ENCODE measurements around the gene OR5D18. TPM values are rescaled to one million over a fixed set of nuclear protein-coding genes. Genes with fewer than 3 reads are reported as not detected.

Gene OR5D18
- total RNA-seq, result not detected

DNA sequence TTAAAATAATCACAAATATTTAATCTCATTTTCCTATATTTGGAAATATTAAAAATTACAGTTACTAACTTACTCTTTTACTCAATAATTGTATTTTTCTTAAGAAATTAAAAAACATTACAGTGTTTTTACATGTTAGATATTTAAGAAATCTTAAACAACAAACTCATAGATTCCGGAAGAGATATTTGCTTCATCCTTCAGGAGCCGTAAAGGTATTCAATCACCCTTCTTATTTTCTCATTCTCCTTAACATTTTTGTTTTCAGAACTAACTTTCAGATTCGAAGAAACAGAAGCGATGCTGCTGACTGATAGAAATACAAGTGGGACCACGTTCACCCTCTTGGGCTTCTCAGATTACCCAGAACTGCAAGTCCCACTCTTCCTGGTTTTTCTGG, at the start of gene OR5D18:
TSS of gene OR5D18 (plus strand) at position 301 of the 400 bp plus-strand sequence. CDS start at position 301, 0 bp downstream.
- 85 to 89% methylated on average over 5 of the region's 5 CpGs for WGBS, 2 donors
- Histone ChIP-seq H3K27ac (no peak within 1 kb of the TSS), H3K9me3 (no peaks in the 10 kb centered on the region), H3K4me1 (no peaks in the 10 kb centered on the region), H3K27me3 (no peaks in the 10 kb centered on the region), H3K36me3 (no peaks in the 10 kb centered on the region), H3K4me3 (replicated peaks in 1 of 3) (no peak within 1 kb of the TSS)
- TF ChIP-seq, protein P1, sequence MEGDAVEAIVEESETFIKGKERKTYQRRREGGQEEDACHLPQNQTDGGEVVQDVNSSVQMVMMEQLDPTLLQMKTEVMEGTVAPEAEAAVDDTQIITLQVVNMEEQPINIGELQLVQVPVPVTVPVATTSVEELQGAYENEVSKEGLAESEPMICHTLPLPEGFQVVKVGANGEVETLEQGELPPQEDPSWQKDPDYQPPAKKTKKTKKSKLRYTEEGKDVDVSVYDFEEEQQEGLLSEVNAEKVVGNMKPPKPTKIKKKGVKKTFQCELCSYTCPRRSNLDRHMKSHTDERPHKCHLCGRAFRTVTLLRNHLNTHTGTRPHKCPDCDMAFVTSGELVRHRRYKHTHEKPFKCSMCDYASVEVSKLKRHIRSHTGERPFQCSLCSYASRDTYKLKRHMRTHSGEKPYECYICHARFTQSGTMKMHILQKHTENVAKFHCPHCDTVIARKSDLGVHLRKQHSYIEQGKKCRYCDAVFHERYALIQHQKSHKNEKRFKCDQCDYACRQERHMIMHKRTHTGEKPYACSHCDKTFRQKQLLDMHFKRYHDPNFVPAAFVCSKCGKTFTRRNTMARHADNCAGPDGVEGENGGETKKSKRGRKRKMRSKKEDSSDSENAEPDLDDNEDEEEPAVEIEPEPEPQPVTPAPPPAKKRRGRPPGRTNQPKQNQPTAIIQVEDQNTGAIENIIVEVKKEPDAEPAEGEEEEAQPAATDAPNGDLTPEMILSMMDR (IDR thresholded peaks at IDR 0.05), result no peak
- TF ChIP-seq POLR2A (IDR thresholded peaks at IDR 0.05), result no peak
- intact Hi-C loops (cut with DNase I), result no loop called here
- no peak for DNase-seq

DNA sequence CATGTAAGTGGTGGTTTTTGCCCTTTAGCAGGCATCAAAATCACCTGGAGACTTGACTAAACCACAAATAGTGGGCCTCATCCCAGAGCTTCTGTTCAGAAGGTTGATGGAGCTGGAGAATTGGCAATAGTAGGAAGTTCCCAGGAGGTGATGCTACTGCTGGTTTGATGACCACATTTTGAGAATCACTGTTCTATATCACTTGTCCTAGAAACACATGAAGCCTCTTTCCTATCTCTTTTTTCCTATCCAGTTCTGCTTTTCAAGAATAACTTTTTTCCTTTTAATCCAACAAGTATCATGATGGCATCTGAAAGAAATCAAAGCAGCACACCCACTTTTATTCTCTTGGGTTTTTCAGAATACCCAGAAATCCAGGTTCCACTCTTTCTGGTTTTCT, 46.3 kb upstream of the OR5D18 start, which contains the start of gene OR5D13:
TSS of gene OR5D13 (plus strand) at position 301 of the 400 bp plus-strand sequence. CDS start at position 301, 0 bp downstream.
- no peak within 1 kb of the TSS for H3K27ac ChIP-seq
- DNase-seq, result no peak
- H3K4me1 ChIP-seq, result no peaks in the 10 kb centered on the region
- H3K4me3 ChIP-seq (replicated peaks in 1 of 3), result no peak within 1 kb of the TSS
- H3K9me3 ChIP-seq, result no peaks in the 10 kb centered on the region
- H3K27me3 ChIP-seq, result no peaks in the 10 kb centered on the region
- no peak for TF ChIP-seq POLR2A (IDR thresholded peaks at IDR 0.05)
- TF ChIP-seq, protein P1 (IDR thresholded peaks at IDR 0.05), result no peak
- no peaks in the 10 kb centered on the region for H3K36me3 ChIP-seq
- intact Hi-C loops (cut with DNase I), result no loop called here

DNA sequence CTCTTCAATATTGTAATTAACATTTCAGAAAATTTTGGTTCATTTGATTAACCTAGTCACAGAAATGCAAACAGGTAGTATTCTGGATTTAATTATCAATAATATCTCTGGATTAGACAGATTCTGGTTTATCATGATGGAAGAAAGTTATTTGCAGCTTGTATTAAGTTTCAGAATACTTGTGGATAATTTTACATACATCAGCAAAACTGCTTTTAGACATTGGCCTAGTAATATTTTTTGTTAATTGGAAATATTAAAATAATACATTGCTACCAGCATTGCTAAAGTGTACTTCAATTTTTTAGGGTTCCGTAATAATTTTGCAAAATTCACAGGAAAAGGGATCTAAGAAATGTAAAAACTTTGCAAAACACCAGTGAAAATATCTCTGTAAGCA, 27.8 kb upstream of the OR5D18 start:
- H3K27ac ChIP-seq, result no peak overlapping the region
- no peaks in the 10 kb centered on the region for H3K4me1 ChIP-seq
- no peaks in the 10 kb centered on the region for H3K9me3 ChIP-seq
- no peaks in the 10 kb centered on the region for H3K36me3 ChIP-seq
- no peak for DNase-seq
- no peak overlapping the region for H3K4me3 ChIP-seq (replicated peaks in 1 of 3)
- H3K27me3 ChIP-seq, result no peaks in the 10 kb centered on the region
- intact Hi-C loops (cut with DNase I), result no loop called here
- WGBS, 2 donors, result 90 to 94% methylated on average over 1 of the region's 1 CpG
- TF ChIP-seq, protein P1 (IDR thresholded peaks at IDR 0.05), result no peak
- no peak for TF ChIP-seq POLR2A (IDR thresholded peaks at IDR 0.05)

DNA sequence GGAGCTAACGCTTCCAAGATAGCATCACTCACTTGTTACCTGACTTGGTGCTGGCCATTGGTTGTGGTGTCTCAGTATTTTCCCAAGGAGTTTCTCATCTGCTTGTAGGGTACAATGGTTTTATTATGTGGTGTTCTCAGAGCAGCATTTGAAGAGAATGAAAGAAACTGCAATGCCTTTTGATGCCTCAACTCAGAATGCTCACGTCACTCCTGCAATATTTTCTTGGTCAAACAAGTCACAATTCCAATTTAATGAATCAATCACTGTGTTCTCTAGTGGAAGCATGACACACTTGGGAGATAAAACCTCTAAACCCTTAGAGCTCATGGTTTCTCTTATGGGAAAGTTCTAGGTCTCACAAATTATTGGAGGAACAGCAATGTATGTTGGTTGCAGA, 26.1 kb upstream of the OR5D18 start:
- no peak overlapping the region for H3K4me3 ChIP-seq (replicated peaks in 1 of 3)
- H3K9me3 ChIP-seq, result no peaks in the 10 kb centered on the region
- no peak for DNase-seq
- intact Hi-C loops (cut with DNase I), result no loop called here
- TF ChIP-seq, protein P1 (IDR thresholded peaks at IDR 0.05), result no peak
- no peak for TF ChIP-seq POLR2A (IDR thresholded peaks at IDR 0.05)
- no peaks in the 10 kb centered on the region for H3K36me3 ChIP-seq
- whole genome bisulfite sequencing, 2 donors, result 38 to 63% methylated on average over 2 of the region's 2 CpGs
- H3K27me3 ChIP-seq, result no peaks in the 10 kb centered on the region
- H3K27ac ChIP-seq, result no peak overlapping the region
- H3K4me1 ChIP-seq, result no peaks in the 10 kb centered on the region

DNA sequence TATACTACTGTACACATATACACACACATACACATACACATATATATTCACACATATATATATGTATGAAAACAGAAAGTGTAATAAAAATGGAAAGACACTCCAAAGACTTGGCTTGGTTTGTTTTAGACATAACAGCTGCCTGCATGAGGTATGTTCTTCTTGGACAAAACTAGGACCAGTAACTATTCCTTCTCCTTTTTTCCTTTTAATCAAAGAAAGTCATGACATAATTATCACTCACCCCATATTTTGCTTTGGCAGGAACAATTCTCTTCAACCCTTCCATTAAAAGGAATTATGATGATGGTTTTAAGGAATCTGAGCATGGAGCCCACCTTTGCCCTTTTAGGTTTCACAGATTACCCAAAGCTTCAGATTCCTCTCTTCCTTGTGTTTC, 24.2 kb upstream of the OR5D18 start, which contains the start of gene OR5D14:
TSS of gene OR5D14 (plus strand) at position 301 of the 400 bp plus-strand sequence. CDS start at position 301, 0 bp downstream.
- no peaks in the 10 kb centered on the region for H3K9me3 ChIP-seq
- no peaks in the 10 kb centered on the region for H3K4me1 ChIP-seq
- DNase-seq, result no peak
- H3K27ac ChIP-seq, result no peak within 1 kb of the TSS
- intact Hi-C loops (cut with DNase I), result no loop called here
- H3K27me3 ChIP-seq, result no peaks in the 10 kb centered on the region
- TF ChIP-seq POLR2A (IDR thresholded peaks at IDR 0.05), result no peak
- TF ChIP-seq, protein P1 (IDR thresholded peaks at IDR 0.05), result no peak
- no peak within 1 kb of the TSS for H3K4me3 ChIP-seq (replicated peaks in 1 of 3)
- no peaks in the 10 kb centered on the region for H3K36me3 ChIP-seq
